ENCODE results near the gene CAST.

CAST gene

DNA sequence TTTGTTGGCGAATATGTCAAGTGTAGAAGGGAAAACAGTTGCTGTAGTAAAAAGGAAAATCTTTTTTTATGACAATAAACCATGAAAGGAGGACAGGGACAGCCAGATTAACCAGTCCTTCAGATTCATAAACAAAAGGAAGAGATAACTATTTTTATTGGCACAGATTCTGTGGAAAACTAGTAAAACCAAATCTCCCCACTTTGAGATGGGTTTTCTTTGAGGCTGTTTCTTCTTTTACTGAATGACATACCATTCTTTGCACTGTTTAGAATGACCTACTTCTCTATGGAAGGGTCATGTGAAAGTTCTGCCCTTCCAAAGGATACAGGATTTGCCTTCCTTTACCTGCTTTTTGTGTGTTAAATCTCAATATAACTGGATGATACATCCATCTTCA lies 13.7 kb downstream of the CAST start:
- DNase-seq: no peak

DNA sequence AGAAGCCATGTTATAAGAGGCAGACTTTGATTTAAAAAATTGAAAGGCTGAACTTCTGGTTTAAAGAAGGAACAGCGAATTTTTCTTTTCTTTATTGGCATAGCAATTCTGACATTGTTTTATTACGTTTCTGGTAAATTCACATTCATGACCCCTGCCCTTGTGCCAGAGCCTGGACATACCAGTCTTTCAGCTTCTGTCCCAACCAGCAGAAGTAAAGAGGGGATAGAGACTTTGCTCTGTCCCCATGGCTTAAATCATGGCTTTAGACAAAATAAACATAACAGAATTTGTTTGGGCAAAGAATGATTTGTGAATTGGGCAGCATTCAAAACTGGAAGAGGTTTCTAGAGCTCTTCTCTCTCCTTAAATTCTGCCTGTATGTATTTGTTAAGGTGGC lies 15.3 kb downstream of the CAST start:
- DNase-seq: no peak

DNA sequence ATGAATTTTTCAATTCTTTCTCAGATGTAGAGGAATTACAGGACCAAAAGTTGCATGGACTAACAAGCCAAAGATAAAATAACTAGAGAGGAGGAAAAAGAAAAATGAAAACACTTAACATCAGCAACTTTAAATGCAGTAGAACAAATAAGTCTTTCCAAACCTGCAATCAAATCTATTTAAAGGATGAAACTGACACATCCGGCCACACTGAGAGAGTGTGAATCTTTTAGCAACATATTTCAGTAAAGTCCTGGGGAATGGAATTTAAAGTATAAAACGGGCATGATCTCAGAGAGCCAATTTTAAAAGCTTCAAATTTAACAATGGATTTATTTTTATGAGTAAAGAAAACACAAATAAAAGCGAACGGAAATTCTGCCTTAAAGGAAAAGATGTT lies 17.1 kb downstream of the CAST start:
- no peak for DNase-seq

GRCh38 chr5:96680759-96681470 lies 18.7 kb downstream of the CAST start:
- DNase-seq: no peak

DNA sequence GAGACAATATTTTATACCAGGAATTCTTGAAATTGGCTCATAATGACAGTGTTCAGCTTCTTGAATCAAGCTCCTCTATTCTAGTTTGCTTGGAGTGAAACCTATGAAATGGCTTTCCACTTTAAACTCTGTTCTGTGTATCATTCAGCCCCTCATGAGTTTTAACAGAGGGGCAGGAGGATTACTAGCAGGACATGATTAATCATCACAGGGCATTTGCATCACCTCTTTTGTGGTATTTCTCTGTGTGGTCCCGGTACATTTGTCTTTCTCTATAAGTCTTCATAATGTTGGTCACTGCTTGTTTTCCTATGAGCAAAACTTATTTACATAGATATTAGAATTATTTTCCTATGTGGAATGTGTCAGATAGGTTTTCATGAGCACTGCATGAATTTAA lies 21.2 kb downstream of the CAST start:
- no peak for DNase-seq

GRCh38 chr5:96683810-96684209 lies 21.6 kb downstream of the CAST start:
- DNase-seq: no peak

- DNase-seq: no peak
Observed at GRCh38 chr5:96687080-96687479, 24.9 kb downstream of the CAST start.

- DNase-seq: peak in 2 of 3 experiments; percentile 25 to 56
Observed at GRCh38 chr5:96687812-96688453, 25.8 kb downstream of the CAST start.

DNA sequence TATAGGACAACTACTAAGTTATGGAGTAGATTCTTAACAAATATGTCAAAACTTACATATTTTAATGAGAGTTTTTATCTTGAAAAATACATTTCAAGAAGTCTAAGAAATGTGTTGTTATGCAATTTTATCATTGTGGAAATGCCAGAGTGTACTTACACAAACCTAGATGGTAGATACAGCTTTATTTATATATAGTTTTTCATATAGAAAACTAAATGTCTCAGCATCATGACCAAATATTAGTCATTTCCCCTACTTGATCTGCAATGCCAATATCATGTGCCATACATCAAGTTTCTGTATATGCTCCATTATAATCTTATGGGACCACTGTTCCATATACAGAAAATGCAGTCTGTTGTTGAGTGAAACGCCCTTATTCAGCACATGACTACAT lies 28.7 kb downstream of the CAST start:
- DNase-seq: no peak

DNA sequence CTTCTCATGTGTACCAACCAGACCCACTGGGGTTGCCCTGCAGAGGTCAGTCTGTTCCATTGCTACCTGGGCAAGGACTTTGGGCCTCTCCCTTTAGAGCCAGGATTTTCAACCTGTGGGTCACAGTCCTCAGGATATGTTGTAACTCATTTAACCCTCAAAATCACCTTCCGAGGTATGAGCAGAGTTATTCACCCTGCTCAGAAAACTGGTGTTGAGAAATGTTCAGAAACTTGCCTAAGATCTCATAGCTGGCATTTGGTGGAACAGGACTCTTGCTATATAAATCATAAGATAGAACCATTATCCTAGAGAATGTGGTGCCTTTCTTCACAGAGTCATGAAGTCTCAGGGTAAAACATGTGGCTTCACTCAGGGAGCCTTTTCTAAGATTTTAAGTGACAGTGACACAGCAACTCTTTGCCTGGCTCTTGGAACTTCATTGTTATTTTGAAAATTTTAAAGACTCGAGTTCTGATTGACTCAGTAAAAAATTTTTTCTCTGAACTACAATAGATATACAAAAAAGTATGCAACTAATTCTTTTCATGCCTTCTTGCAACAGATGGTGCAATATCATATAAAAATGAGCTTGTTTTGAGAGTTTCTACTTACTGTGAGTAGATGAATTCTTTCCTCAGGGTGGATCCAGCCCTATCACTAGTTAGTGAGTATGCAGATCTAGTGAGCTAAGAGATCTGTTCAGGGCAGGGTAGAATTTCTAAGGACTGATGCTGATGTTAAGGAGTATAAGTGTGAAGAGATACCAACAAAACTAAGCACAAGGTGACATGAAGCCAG lies 29.5 kb downstream of the CAST start:
- DNase-seq: no peak

- DNase-seq: no peak
Observed at GRCh38 chr5:96692441-96692840, 30.3 kb downstream of the CAST start.

- no peak for DNase-seq
Observed at GRCh38 chr5:96699186-96699820, 37.1 kb downstream of the CAST start.

GRCh38 chr5:96702503-96703383 lies 40.6 kb downstream of the CAST start:
- peak; percentile 70 to 77 (median 71) for DNase-seq

DNA sequence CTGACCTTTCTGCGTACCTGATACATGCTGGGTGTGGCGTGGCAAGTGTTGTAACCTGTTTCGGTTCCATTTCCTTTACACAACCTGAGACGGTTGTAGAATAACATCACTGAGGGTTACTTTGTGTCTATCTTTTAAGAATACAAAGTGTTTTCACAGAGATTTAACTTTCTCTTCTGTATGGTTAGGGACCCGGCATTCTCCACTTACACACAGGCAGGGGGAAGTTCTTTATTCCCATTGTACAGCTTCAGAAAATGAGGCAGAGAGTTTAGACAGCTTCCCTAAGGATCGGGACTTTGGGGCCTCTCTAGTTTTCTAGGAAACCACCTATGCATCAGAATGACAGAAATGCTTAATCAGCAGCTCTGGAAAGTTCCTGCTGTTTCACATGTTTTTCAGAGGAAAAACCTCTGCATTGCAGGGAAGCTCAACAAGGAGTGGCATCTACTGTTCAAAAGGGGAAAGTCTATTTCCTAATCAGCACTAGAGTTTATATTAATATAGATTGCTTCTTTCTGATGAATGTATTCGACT lies 41.3 kb downstream of the CAST start:
- no peak for DNase-seq

- DNase-seq: peak in 1 of 3 experiments; percentile 3
Observed at GRCh38 chr5:96703995-96704394, 41.8 kb downstream of the CAST start.

- DNase-seq: no peak
Observed at GRCh38 chr5:96706433-96707111, 44.4 kb downstream of the CAST start.

GRCh38 chr5:96708600-96708999 lies 46.4 kb downstream of the CAST start:
- no peak for DNase-seq

DNA sequence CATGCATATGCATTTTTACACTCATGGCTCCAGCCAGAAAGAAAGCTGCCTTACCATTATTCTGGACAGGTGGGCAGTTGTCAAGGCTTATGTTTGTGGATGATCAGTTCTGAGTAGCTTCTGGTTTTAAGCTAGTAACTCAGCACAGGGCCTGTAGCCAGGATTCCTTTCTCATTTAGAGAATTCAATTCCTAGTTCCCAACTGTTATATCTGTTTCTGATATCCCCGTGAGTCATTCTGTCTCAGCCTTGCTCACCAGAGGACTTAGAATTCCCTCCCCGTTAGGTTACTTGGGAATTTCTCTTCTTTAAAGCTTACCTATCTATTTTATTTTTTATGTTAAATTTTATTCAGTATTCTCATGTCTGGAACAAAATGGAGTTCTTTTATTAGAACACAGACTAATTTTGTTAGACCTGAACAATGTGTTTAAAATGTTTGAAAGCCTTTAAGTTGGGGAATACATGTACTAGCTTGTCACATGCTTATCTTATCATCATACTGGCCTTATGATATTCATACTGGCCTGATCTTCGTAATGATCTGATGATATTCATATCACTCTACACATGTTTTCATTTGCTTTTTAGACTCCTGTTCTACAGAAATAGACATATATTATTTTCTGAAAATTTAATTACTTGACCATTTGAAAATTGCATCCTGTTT lies 47.1 kb downstream of the CAST start:
- no peak for DNase-seq

DNA sequence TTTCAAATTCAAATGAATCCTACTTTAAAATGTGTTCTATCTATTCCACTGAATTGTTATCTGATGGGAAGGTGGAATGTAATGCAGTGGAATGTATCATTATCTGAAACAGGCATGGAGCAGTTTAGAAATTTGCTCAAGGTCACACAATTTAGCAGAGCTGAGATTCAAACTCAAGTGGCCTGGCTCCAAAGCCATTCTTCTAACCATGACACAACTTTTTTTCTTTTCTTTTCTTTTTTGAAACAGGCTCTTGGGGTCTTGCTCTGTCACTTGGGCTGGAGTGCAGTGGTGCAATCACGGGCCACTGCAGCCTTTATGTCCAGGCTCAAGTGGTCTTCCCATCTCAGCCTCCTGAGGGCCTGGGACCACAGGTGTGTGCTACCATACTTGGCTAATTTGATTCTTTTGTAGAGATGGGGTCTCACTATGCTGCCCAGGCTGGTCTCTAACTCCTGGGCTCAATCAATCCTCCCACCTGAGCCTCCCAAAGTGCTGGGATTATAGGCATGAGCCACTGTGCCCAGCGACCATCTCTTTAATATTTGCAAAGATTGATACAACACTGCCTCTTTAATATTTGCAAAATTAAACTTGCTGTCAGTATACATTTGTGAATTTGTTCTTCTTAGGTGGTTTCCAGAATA lies 50.0 kb downstream of the CAST start:
- no peak for DNase-seq

DNA sequence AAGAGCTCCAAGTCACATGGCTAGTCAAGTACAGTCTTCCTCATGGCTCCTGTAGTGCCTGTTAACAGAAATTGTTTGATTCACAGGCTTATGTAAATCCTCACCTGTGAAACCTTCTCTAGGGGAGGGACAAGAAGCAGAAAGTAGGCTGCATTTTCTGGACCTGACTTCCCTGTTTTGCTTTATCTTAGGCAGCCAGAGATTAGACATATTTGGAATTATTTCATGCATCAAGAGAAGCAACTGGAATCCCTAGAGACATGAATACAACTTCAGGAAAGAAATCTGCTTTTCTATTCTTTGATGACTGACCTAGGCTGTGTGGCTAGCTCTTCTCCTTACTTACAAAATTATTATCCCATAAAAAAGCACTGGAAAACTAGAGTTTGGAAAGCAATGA lies 52.3 kb downstream of the CAST start:
- no peak for DNase-seq
